Ecto neural progenitor cell (in vitro differentiated cells): ENCODE data around the gene CCNJL.

Source experiments
- DNase-seq: peaks from one replicate; pipeline ENCODE4 v3.0.0-alpha.2; 2018; ENCODE audit warnings: low spot score

Gene CCNJL

GRCh38 chr5:160289721-160290120 is 22.6 kb downstream of the CCNJL start:
- no peak for DNase-seq

- no peak for DNase-seq
Measured at GRCh38 chr5:160289356-160289651, 23.1 kb downstream of the CCNJL start.

GRCh38 chr5:160287378-160288051 is 24.8 kb downstream of the CCNJL start:
- peak; percentile 90 for DNase-seq

- no peak for DNase-seq
Measured at GRCh38 chr5:160286947-160287346, 25.4 kb downstream of the CCNJL start.

- no peak for DNase-seq
Measured at GRCh38 chr5:160285316-160285715, 27.0 kb downstream of the CCNJL start.

- no peak for DNase-seq
Measured at GRCh38 chr5:160284291-160284873, 28.0 kb downstream of the CCNJL start.

- no peak for DNase-seq
Measured at GRCh38 chr5:160281275-160281674, 31.1 kb downstream of the CCNJL start.

- DNase-seq = no peak
Measured at GRCh38 chr5:160280384-160281095, 31.8 kb downstream of the CCNJL start.

GRCh38 chr5:160278343-160278742 is 34.0 kb downstream of the CCNJL start:
- DNase-seq = no peak

- no peak for DNase-seq
Measured at GRCh38 chr5:160274483-160274931, 37.9 kb downstream of the CCNJL start.

GRCh38 chr5:160272889-160273288 is 39.5 kb downstream of the CCNJL start:
- DNase-seq = no peak

- no peak for DNase-seq
Measured at GRCh38 chr5:160272264-160272663, 40.1 kb downstream of the CCNJL start.

- no peak for DNase-seq
Measured at GRCh38 chr5:160271836-160272235, 40.5 kb downstream of the CCNJL start.

GRCh38 chr5:160271396-160271795 is 41.0 kb downstream of the CCNJL start:
- no peak for DNase-seq

GRCh38 chr5:160270704-160271103 is 41.7 kb downstream of the CCNJL start:
- DNase-seq = no peak

GRCh38 chr5:160269017-160269416 is 43.3 kb downstream of the CCNJL start:
- DNase-seq = no peak

- DNase-seq = no peak
Measured at GRCh38 chr5:160268121-160268520, 44.2 kb downstream of the CCNJL start.

- DNase-seq = no peak
Measured at GRCh38 chr5:160266752-160267345, 45.5 kb downstream of the CCNJL start.

- no peak for DNase-seq
Measured at GRCh38 chr5:160266044-160266443, 46.3 kb downstream of the CCNJL start.

- DNase-seq = no peak
Measured at GRCh38 chr5:160263326-160263855, 49.0 kb downstream of the CCNJL start.

- DNase-seq = peak; percentile 72
Measured at GRCh38 chr5:160262151-160263074, 50.0 kb downstream of the CCNJL start.
